NB4 (cell line): ENCODE data around the gene MYBL2.
"Not testable (repeated sequence)": the region's sequence is repeated elsewhere in the genome, so short reads cannot be mapped to it uniquely, and the experiment has no call there.

Experiments used
- DNase-seq: peaks from one replicate; pipeline ENCODE4 v3.0.0; 2010; ENCODE audit warnings: low read depth
- H3K4me3 ChIP-seq: one replicate; pipeline ENCODE4 v1.5.1; 2011; ENCODE audit warnings: mild to moderate bottlenecking, low read depth, low read length, moderate library complexity
- MAX ChIP-seq: IDR thresholded peaks from 2 replicates; pipeline ENCODE4 v1.6.1; 2011; ENCODE audit warnings: low read depth, low read length
- MYC ChIP-seq: IDR thresholded peaks from 2 replicates; pipeline ENCODE4 v1.6.1; 2011; ENCODE audit warnings: low read depth, low read length
- POLR2A ChIP-seq: IDR thresholded peaks from 2 replicates; pipeline ENCODE4 v1.6.1; 2011; ENCODE audit warnings: mild to moderate bottlenecking; ENCODE audit not compliant: insufficient read length; ENCODE audit errors: extremely low read depth
- TF ChIP-seq, protein P1 (sequence below): IDR thresholded peaks from one replicate; pipeline ENCODE4 v1.5.1; 2012; ENCODE audit warnings: low read depth, low read length

The MYBL2 gene

DNA sequence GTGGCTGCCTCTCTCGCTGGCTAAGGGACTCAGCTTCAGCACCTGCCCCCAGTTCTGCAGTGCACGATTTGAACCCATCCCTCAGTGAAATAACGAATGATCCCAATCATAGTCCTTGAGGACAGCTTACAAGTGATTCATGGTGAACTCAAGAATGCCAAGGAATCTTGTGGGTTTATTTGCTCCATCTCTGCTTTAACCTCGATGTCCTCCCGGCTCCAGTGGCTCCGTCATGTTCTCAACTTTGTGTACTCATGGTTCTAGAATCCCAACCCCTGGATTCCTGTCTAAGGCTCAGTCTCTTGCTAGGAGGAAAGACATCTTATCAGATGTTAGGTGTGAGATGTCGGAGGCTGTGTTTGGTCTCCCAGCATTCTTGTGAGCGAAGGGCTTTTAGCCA, 88.9 kb downstream of the MYBL2 start:
- no peak overlapping the region for H3K4me3 ChIP-seq
- no peak for DNase-seq
- TF ChIP-seq MYC, result no peak
- TF ChIP-seq, protein P1, sequence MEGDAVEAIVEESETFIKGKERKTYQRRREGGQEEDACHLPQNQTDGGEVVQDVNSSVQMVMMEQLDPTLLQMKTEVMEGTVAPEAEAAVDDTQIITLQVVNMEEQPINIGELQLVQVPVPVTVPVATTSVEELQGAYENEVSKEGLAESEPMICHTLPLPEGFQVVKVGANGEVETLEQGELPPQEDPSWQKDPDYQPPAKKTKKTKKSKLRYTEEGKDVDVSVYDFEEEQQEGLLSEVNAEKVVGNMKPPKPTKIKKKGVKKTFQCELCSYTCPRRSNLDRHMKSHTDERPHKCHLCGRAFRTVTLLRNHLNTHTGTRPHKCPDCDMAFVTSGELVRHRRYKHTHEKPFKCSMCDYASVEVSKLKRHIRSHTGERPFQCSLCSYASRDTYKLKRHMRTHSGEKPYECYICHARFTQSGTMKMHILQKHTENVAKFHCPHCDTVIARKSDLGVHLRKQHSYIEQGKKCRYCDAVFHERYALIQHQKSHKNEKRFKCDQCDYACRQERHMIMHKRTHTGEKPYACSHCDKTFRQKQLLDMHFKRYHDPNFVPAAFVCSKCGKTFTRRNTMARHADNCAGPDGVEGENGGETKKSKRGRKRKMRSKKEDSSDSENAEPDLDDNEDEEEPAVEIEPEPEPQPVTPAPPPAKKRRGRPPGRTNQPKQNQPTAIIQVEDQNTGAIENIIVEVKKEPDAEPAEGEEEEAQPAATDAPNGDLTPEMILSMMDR, result no peak
- no peak for TF ChIP-seq POLR2A
- TF ChIP-seq MAX, result no peak

GRCh38 chr20:43757888-43758287, 91.0 kb downstream of the MYBL2 start:
- not testable (repeated sequence) for H3K4me3 ChIP-seq, DNase-seq

DNA sequence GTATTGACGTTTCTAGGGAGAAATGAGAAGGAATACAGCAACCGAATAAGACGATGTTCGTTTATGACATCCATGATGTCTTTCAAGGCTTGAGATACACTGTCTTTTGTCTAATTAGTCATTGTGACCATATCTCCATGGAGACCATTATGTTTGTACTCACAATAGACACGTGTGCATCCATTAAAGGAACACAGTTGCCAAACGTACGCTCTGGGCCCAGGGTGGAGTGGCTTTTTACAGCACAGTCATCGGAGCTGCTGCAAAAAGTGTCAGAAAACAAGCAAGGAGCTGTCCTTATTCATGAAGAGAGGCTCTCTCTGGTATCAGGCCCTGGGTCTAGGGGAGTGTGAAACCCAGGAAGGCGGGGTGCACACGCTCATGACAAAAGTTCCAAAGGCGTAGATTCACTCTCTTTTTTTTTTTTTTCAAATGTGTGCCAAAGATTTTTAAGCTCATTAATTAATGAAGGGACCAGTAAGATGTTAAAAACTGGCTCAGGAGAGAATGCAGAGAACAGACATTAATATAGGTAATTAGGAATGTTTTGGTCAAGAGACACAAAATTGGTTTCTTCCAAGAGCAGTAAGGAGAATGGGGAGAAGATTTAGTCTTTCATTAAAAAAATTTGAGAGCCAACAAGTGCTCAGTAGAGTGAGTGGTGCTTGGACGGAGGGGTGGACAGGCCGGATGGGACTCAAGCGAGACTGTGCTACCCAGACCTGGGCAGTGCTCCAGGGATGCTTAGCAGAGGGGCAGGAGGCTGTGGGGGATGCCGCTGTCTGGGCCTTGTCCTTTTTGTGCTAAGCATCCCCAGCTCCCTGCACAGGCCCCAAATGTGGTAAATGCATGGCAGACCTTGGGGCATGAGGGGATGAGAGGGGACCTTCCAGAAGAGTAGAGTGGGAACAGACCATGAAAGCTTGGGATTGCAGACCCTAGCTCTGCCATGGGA, 94.7 kb downstream of the MYBL2 start:
- H3K4me3 ChIP-seq, result no peak overlapping the region
- no peak for DNase-seq
- TF ChIP-seq POLR2A (no peak), MAX (no peak), MYC (no peak)
- TF ChIP-seq, protein P1, result no peak

DNA sequence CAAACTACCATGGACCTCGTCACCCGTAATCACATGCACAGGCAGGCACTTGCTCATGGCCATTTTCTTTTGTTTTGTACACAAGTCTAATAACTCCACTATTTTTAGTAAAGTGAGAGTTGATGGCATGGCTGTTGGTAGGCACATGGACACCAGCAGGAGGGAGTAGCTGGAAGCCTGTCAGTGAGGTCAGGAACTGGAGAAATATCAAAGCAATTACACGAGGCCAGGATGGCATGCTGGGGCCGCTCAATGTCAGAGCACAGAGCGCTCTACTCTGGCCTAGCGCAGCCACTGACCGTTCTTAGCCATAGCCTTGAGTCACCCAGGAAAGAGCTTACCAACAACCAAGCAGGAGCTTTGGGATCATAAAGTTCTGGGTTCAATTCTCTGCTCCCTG, 96.0 kb downstream of the MYBL2 start:
- TF ChIP-seq, protein P1, result no peak
- TF ChIP-seq MAX (no peak), POLR2A (no peak), MYC (no peak)
- no peak overlapping the region for H3K4me3 ChIP-seq
- no peak for DNase-seq

GRCh38 chr20:43765916-43766315, 99.0 kb downstream of the MYBL2 start:
- no peak for DNase-seq
- TF ChIP-seq MYC, result no peak
- TF ChIP-seq POLR2A, result no peak
- no peak for TF ChIP-seq MAX
- TF ChIP-seq, protein P1, result no peak
- no peak overlapping the region for H3K4me3 ChIP-seq
